ENCODE measurements around the gene HGFAC.

HGFAC gene

DNA sequence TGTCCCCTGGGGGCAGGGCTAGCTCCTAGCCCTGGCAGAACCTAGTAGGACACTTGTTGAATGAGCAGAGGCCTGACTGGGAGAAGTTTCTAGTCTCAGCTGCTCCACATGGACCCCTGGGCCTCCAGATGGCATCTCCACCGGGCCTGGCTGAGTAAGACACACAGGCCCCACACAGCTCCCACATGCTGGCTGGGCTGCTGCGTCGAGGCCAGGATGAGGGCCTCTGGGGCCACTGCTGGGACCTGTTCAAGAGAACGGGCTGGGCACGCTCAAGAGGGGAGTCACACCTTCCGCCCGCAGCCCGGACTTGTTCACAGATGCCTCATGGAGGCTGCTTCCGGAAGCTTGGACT is 4.2 kb upstream of the HGFAC start:
- H3K4me3 ChIP-seq (ENCODE audit: low read depth, low read length), result no peak overlapping the region
- no peak for DNase-seq (ENCODE audit: low read depth)
- TF ChIP-seq, protein P1, sequence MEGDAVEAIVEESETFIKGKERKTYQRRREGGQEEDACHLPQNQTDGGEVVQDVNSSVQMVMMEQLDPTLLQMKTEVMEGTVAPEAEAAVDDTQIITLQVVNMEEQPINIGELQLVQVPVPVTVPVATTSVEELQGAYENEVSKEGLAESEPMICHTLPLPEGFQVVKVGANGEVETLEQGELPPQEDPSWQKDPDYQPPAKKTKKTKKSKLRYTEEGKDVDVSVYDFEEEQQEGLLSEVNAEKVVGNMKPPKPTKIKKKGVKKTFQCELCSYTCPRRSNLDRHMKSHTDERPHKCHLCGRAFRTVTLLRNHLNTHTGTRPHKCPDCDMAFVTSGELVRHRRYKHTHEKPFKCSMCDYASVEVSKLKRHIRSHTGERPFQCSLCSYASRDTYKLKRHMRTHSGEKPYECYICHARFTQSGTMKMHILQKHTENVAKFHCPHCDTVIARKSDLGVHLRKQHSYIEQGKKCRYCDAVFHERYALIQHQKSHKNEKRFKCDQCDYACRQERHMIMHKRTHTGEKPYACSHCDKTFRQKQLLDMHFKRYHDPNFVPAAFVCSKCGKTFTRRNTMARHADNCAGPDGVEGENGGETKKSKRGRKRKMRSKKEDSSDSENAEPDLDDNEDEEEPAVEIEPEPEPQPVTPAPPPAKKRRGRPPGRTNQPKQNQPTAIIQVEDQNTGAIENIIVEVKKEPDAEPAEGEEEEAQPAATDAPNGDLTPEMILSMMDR (IDR thresholded peaks at IDR 0.05; ENCODE audit: control insufficient read depth, extremely low read depth, insufficient read depth), result no peak

DNA sequence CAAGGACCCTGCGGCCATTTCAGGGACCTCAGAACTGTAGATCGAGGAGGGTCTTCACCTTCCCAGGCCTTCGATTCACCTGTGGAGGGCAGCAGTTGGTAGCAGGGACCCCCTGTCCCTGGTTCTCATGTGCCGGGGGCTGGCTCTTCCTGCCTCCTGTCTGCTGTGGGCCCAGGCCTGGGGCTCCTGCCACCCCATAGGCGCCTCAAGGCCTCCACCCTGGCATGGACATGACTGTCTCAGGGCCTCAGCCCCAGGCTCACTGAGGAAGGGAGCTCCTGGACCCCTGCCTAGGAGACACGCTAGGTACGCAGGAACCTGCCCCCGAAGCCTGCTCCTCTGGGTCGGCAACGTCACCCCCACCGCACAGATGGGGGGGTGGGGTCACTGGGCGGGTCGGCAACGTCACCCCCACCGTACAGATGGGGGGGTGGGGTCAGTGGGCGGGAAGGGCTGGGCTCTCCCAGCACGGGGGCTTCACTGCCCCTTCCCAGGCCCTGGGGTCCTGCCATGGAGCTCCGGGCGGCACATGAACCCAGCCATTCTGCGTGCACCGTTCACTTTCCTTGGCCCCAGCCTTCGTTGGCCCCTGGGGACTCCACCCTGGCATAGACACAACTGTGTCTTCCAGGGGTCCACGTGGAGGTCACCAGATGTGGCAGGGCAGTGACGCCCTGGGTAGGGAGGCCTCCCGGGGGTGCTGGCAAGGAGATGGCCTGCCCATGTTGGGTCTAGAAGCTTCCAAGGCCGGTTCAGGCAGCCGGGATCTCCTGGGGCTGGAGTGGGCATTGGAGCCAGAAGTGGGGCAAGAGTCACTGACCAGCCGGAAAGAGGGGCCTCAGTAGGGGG is 3.5 kb upstream of the HGFAC start:
- DNase-seq (ENCODE audit: low read depth), result no peak
- no peak overlapping the region for H3K4me3 ChIP-seq (ENCODE audit: low read depth, low read length)
- TF ChIP-seq, protein P1 (IDR thresholded peaks at IDR 0.05; ENCODE audit: control insufficient read depth, extremely low read depth, insufficient read depth), result no peak

DNA sequence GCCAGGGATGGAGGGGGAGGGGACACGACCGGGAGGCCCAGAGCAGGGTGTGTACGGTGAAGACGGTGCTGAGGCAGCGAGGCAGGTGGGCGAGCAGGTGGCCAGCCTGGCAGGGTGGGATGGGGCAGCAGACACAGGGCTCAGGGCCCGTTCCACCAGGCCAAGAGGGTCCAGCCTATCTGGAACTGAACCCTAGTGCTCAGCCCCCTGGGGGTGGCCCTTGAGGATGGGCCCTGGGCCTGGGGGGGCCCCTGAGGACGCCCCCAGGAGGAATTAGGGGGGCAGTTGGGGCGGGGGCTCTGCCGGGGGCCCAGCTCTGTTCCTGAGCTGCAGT is 3.0 kb upstream of the HGFAC start:
- TF ChIP-seq, protein P1 (IDR thresholded peaks at IDR 0.05; ENCODE audit: control insufficient read depth, extremely low read depth, insufficient read depth), result no peak
- DNase-seq (ENCODE audit: low read depth), result no peak
- no peak overlapping the region for H3K4me3 ChIP-seq (ENCODE audit: low read depth, low read length)

DNA sequence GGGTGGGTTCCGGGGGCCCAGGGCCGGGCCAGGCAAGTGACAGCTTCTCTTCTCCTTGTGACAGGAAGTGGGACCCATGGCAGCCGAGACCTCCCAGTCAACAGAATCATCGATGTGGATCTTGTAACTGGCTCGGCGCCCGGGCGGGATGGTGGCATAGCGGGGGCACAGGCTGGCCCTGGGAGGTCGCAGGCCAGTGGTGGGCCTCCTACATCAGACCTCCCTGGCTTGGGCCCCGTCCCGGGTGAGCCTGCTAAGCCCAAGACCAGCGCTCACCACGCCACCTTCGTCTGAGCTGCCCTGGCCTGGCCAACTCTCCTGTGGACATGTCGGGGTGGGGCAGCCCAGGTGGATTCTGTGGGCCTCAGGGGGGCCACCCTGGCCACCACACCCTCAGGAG is 2.4 kb upstream of the HGFAC start:
- TF ChIP-seq, protein P1 (IDR thresholded peaks at IDR 0.05; ENCODE audit: control insufficient read depth, extremely low read depth, insufficient read depth), result no peak
- no peak overlapping the region for H3K4me3 ChIP-seq (ENCODE audit: low read depth, low read length)

DNA sequence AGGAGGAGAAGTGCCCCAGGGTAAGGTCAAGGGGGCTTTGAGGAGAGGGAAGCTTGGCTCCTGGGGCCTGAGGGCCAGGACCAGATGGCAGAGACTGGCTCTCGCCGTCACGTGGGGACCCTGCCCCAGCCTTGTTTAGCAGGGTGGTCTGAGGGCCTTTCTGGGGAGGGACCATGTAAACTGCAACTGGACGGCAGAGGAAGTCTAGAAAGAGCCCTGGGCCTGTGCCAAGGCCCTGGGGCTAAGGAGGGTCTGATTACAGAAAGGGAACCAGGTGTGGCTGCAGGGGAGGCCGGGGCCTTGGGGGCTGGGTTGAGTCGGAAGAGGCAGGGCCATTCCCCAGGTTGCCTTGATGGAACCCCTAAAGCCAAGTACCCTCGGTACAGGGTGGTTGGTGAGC is 1.8 kb upstream of the HGFAC start:
- DNase-seq (ENCODE audit: low read depth), result no peak
- no peak overlapping the region for H3K4me3 ChIP-seq (ENCODE audit: low read depth, low read length)
- TF ChIP-seq, protein P1 (IDR thresholded peaks at IDR 0.05; ENCODE audit: control insufficient read depth, extremely low read depth, insufficient read depth), result no peak

More for the DNA sequence above, 2.4 kb upstream of the HGFAC start:
- no peak for DNase-seq (ENCODE audit: low read depth)

DNA sequence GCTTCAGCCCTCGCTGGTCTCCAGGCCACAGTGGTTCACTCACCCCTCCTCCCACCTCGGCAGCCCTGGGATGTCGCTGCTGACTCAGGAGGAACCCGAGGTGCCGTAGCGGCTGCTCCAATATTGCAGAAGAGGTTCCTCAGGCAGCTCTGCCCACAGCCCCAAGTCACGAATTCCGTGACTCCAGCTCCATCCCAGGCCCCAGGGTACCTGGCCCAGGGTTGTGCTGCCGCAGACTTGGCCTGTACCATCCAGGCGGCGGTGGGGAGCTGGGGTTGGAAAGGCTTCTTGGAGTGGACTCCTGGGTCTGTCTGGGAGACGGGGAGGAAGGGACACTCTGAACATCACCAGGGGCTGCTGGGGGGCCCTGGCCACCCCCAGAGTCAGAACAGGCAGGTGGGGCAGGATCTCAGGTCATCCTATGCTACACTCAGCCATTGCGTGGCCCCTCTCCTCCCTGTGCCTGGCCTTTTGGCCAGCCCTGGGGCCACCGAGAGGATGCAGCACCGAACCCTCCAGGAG is 728 bp upstream of the HGFAC start:
- TF ChIP-seq, protein P1 (IDR thresholded peaks at IDR 0.05; ENCODE audit: control insufficient read depth, extremely low read depth, insufficient read depth), result no peak

More for the DNA sequence above, 728 bp upstream of the HGFAC start:
- no peak for DNase-seq (ENCODE audit: low read depth)
- H3K4me3 ChIP-seq (ENCODE audit: low read depth, low read length), result no peak overlapping the region

All from LNCaP clone FGC (cell line).